HuH-7 (cell line): ENCODE data around the gene ASMTL.
"Not testable (repeated sequence)": the region's sequence is repeated elsewhere in the genome, so short reads cannot be mapped to it uniquely, and the experiment has no call there.

Source experiments
- DNase-seq: peaks from one replicate; pipeline ENCODE4 v3.0.0; 2011; ENCODE audit warnings: low spot score

The ASMTL gene

DNA sequence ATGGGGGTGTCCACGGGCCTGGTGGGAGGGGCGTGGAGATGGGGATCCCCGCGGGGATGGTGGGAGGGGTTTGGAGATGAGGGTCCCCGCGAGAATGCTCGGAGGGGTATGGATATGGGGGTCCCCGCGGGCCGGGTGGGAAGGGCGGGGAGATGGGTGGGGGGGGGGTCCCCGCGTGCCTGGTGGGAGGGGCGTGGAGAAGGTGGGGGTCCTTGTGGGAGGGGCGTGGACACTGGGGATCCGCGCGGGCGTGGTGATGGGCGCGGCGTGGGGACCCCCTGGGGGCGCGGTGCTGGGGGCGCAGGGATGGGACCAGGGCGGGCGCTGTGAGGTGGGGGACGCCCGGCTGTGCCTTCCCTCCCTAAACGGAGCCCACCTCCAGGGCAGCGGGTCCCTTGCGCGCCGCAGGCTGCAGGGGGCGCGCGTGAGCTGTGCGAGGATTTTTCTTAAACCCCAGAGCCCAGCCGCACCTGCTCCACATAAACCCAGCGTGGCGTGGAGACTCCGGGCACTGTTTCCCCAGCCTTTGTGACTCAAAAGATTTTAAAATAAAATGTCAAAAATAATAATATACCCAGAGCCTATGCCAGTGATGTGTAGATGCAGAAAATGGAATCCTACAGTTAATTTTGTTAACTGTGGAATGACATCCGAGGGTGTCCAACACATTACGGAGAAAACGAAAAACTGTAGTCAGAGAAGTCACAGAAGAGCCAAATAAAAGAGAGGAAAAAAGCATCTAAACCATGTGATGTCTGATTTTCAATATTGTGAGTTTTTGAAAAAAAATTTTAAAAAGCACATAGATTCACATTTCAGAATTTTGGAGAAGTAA is 1.5 kb upstream of the ASMTL start:
- peak; percentile 65 for DNase-seq

DNA sequence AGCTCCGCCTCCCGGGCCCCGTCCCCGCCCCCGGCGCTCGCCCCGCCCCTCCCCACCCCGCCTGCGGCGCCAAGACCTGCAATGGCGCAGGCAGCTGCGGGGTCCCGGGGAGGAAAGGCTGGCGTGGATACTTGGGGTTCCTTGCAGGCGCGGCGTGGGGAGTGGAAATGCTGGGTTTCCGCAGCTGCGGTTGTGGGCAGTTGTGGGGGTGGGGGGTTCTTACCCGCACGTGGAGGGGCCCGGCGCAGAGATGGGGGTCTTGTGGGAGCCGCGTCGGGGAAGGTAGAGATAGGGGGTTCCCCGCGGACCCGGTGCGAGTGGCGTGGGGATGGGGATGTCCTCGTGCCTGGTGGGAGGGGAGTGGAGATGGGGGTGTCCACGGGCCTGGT is 680 bp upstream of the ASMTL start:
- DNase-seq = peak; percentile 61

DNA sequence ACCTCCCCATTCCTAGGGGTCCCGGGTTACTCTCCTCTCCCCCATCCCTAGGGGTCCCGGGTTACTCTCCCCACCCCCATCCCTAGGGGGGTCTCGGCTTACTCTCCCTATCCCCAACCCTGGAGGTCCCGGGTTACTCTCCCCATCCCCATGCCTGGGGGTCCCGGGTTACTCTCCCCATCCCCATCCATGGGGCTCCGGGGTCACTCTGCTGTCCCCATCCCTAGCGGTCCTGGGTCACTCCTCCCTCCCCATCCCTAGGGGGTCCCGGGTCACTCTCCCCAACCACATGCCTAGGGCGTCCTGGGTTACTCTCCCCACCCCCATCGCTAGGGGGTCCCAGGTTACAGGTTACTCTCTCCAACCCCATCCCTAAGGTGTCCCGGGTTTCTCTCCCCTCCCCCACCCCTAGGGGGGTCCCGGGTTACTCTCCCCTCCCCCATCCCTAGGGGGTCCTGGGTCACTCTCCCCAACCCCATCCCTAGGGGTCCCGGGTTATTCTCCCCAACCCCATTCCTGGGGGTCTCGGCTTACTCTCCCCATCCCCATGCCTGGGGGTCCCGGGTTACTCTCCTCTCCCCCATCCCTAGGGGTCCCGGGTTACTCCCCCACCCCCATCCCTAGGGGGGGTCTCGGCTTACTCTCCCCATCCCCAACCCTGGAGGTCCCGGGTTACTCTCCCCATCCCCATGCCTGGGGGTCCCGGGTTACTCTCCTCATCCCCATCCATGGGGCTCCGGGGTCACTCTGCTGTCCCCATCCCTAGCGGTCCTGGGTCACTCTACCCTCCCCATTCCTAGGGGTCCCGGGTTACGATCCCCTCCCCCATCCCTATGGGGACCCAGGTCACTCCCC is 821 bp downstream of the ASMTL start:
- no peak for DNase-seq

DNA sequence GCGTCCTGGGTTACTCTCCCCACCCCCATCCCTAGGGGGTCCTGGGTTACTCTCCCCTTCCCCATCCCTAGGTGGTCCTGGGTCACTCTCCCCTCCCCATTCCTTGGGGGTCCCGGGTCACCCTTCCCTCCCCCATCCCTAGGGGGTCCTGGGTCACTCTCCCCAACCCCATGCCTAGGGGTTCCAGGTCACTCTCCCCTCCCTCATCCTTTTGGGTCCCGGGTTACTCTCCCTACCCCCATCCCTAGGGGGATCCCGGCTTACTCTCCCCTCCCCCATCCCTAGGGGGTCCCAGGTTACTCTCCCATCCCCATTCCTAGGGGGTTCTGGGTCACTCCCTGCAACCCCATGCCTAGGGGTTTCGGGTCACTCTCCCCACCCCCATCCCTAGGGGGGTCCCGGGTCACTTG is 1.5 kb downstream of the ASMTL start:
- DNase-seq = no peak

DNA sequence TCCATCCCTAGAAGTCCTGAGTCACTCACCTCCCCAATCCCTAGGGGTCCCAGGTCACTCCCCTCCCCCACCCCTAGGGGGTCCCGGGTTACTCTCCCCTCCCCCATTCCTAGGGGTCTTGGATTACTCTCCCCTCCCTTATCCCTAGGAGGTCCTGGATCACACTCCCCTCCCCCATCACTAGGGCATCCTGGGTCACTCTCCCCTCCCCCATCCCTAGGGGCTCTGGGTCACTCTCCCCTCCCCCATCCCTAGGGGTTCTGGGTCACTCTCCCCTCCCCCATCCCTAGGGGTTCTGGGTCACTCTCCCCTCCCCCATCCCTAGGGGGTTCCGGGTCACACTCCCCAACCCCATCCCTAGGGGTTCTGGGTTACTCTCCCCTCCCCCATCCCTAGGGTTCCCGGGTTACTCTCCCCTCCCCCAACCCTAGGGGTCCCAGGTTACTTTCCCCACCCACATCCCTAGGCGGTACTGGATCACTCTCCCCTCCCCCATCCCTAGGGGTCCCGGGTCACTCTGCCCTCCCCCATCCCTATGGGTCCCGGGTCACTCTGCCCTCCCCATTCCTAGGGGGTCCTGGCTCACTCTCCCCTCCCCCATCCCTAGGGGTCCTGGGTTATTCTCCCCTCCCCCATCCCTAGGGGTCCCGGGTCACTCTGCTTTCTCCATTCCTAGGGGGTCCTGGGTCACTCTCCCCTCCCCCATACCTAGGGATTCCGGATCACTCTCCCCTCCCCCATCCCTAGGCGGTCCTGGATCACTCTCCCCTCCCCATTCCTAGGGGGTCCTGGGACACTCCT is 2.1 kb downstream of the ASMTL start:
- no peak for DNase-seq

DNA sequence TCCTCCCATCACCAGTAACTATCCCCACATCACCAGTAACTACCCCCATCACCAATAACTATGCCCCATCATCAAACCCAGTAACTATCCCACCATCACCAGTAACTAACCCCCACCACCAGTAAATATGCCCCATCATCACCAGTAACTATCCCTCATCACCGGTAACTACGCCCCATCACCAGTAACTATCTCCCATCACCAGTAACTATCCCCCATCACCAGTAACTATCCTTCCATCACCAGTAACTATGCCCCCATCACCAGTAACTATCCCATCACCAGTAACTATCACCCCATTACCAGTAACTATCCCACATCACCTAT is 2.9 kb downstream of the ASMTL start:
- DNase-seq = no peak

DNA sequence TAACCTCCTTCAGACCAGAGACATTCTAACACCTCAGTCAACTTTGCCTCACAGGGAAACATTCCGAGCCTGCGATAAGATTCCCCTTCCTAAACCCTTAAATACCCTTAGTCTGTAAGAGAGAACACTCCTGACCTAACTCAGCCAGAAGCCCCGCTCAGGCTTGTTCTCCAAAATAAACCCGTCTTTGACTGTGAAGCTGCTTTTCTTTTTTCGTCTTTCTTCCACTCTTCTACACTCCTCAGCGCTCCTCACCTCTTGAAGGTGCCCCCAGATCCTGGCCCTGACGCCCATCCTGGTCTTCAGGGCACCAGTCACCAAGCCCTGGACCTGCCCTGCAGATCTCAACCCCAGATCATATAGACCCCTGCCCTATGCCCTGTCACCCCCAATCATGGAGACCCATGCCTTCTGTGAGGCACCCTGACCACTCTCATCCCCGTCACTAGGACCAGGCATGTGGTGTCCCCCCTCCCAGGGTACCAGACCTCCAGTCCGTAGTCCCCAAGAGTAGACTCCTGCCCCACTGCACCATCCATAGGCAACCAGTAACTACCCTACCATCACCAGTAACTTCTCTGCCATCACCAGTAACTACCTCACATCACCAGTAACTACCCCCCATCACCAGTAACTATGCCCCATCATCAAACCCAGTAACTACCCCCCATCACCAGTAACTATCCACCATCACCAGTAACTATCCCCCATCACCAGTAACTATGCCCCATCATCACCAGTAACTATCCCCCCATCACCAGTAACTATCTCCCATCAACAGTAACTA is 3.5 kb downstream of the ASMTL start:
- no peak for DNase-seq

DNA sequence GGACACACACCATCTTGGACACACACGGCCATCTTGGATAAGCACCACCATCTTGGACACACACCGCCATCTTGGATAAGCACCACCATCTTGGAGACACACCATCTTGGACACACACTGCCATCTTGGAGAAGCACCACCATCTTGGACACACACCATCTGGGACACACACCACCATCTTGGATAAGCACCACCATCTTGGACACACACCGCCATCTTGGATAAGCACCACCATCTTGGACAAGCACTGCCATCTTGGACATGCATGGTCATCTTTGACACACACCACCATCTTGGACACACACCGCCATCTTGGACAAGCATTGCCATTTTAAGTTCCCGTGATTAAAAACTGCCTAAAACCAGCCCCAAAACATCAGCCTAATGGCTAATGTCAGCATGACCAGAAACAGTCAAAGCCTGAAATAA is 4.1 kb downstream of the ASMTL start:
- not testable (repeated sequence) for DNase-seq

DNA sequence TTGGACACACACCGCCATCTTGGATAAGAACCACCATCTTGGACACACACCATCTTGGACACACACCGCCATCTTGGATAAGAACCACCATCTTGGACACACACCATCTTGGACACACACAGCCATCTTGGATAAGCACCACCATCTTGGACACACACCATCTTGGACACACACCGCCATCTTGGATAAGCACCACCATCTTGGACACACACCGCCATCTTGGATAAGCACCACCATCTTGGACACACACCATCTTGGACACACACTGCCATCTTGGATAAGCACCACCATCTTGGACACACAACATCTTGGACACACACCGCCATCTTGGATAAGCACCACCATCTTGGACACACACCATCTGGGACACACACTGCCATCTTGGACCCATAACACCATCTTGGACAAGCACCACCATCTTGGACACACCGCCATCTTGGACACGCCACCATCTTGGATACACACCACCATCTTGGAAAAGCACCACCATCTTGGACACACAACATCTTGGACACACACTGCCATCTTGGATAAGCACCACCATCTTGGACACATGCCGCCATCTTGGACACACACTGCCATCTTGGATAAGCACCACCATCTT is 4.6 kb downstream of the ASMTL start:
- not testable (repeated sequence) for DNase-seq

DNA sequence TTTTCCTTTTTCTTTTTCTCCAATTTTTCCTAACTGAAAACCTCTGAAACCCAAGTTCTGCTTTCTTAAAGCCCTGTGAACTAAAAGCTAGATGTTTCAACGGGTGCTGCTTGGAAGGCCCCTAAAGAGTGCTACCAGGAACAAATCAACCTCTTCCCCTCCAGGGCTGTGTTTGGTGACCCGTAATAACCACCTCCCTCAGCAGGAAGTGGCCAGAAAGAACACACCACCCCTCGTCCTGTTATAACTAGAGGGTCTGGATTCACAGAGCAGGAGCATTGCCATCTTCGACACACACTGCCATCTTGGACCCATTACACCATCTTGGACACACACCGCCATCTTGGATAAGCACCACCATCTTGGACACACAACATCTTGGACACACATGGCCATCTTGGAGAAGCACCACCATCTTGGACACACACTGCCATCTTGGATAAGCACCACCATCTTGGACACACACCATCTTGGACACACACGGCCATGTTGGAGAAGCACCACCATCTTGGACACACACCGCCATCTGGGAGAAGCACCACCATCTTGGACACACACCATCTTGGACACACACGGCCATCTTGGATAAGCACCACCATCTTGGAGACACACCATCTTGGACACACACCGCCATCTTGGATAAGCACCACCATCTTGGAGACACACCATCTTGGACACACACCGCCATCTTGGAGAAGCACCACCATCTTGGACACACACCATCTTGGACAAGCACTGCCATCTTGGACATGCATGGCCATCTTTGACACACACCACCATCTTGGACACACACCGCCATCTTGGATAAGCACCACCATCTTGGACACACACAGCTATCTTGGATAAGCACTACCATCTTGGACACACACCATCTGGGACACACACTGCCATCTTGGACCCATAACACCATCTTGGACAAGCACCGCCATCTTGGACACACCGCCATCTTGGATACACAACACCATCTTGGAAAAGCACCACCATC is 5.4 kb downstream of the ASMTL start:
- DNase-seq = not testable (repeated sequence)

DNA sequence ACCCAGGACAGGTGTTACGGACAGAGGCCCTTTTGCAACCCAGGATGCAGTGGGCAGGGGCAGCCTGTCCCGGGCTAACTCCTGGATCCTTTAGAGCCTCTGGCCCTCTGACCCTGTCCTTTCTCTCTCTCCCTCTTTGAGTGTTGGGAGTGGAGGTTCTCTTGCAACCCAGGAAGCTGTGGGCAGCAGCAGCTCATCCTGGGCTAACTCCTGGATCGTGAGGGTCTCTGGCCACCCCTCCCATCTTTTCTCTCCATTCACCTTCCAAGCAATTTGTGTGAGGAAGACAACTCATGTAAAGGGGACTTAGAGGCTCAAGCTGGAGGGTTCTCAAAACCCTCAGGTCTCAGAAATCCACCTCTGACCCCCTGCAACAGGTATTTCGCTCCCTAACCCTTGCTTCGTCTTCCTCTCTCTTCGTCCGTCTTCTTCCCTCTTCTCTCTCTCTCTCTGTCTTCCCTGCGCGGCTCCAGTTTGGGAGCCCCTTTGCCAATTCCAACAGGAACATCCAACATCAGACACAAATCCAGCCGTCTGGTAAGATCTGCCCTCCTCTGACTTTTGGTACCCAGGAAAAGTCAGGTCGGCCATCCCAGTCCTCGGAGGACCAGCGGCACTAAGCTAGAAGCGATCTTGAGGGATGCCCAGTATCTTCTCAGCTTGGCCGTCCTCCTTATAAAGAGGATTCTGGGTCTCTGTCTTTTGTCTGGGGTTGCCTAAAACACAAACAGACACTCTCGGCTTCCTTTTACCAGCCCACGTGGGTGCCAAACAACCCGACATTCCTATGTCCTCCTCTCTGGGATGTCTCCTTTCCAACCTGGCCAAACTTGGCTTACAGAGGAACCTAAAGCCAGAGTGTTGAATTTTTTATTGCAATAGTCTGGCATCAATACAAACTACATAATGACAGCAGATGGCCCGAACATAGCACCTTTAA is 7.9 kb downstream of the ASMTL start:
- no peak for DNase-seq

DNA sequence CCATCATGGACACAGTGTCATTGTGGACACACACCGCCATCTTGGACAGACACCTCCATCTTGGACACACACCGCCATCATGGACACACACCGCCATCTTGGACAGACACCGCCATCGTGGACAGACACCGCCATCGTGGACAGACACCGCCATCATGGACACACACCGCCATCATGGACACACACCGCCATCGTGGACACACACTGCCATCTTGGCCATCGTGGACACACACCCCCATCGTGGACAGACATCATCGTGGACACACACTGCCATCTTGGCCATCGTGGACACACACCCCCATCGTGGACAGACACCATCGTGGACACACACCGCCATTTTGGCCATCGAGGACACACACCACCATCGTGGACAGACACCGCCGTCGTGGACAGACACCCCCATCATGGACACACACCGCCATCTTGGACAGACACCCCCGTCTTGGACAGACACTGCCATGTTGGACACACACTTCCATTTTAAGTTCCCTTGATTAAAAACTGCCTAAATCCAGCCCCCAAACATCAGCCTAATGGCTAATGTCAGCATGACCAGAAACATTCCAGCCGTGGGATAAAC is 9.1 kb downstream of the ASMTL start:
- no peak for DNase-seq

DNA sequence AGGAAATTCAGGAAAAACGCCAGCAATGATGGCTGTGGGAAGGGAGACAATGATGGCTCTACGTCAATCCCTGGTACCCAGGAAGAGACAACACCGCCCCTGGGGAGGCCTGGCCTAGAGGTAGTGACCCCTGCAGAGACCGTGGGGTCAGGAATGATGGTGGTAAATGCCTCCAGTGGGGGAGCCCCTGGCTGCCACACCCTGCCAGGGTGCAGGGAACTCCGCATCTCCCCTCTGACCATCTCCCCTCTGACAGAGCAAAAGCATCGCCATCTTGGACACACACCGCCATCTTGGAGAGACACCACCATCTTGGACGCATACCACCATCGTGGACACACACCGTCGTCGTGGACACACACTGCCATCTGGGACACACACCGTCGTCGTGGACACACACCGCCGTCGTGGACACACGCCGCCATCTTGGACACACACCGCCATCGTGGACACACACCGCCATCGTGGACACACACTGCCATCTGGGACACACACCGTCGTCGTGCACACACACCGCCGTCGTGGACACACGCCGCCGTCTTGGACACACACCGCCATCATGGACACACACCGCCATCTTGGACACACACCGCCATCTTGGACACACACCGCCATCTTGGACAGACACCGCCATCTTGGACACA is 9.9 kb downstream of the ASMTL start:
- DNase-seq = no peak

DNA sequence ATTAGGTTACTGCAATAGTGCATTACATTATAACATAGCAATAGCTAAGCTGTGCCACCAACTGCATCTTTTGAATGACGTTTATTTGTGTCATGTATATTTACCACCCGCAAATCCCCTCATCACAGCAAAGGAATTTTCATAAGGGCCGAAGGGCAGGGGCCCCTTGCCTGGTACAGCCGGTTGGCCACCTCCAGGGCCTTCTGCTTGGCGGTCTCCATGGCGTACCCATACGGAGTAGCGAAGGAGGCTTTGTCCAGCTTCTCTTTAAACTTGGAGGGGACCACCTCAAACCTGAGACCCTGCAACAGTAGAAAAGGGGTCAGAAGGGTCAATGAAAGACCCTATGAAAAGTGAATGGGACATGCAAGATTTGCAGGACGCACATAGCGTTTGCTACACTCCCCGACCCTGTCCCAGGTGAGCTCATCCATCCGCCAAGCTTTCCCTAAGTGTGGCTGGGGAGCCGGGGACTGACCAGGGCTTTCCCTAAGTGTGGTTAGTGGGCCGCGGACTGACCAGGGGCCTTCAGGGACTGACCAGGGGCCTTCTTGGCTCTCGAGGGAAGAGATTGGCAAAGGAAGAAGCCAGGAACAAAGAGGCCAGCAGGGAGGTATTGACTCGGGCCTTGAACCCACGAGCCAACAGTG is 10.6 kb downstream of the ASMTL start:
- no peak for DNase-seq

DNA sequence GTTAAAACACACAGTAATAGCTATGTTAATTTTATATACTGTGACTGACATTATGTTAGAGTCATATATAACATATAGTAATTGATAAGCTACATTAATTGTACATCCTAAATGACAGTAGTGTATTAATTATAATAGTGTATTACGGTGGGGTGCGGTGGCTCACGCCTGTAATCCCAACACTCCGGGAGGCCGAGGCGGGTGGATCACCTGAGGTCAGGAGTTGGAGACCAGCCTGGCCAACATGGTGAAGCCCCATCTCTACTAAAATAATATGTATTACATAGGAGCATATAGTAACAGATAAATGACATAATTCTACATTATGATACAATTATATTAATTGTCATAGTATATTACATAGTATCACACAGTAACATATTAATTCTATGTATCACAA is 12.2 kb downstream of the ASMTL start:
- no peak for DNase-seq

DNA sequence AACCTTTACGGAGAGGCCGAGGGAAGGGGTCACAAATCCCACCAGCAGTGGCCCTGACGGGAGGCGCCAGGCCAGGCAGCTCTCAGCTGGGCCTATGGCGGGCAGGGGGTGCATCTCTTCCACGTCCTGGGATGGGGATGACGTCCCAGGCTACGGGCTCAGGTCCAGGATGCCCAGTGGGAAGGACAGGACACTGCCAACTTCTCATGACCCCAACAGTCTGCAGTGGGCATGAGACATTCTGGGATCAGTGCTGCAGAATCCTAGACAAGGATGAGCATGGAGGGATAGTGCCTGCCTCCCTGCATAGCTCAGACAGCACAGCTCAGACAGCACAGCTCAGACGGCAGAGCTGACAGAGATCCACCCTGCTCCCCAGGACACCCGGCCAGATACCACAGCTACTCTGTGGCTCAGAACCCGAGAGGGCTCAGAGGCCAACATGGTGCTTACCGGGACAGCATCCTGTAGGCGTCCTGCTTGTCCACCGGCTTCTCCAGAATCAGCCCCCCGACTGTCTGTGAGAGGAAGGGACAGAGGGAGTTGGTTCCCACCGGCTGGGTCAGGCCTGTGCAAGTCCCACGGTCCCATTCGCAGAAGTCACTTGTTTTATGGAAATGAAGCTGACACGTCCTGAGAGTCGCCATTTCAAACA is 17.3 kb downstream of the ASMTL start:
- no peak for DNase-seq

DNA sequence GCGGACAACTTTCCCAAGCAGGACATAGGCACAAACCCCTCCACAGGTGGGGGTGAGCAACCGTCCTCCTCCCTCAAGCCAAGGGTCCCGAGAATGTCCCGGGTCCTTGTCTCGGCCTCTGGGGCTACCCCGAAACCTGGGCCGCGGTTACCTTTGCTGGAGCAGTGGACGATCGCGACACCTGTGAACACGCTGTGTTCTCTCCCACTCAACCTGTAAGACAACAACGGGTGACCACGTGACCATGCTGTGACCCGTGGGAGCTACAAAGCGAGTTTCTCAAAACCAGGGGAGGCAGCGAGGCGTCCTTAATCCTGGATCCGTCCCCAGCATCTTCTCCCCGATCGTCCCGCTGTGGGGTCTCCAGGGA is 17.9 kb downstream of the ASMTL start:
- no peak for DNase-seq
